ENCODE measurements around the gene SHANK2.

The SHANK2 gene

GRCh38 chr11:71222318-71223080 is 29.9 kb downstream of the SHANK2 start:
- no peak for DNase-seq (ENCODE audit: low read depth)

GRCh38 chr11:71221821-71222220 is 30.6 kb downstream of the SHANK2 start:
- DNase-seq (ENCODE audit: low read depth) = no peak

GRCh38 chr11:71221201-71221600 is 31.2 kb downstream of the SHANK2 start:
- DNase-seq (ENCODE audit: low read depth) = no peak

GRCh38 chr11:71218789-71219499 is 33.4 kb downstream of the SHANK2 start:
- DNase-seq (ENCODE audit: low read depth) = no peak

GRCh38 chr11:71215425-71215965 is 36.9 kb downstream of the SHANK2 start:
- DNase-seq (ENCODE audit: low read depth) = no peak

DNA sequence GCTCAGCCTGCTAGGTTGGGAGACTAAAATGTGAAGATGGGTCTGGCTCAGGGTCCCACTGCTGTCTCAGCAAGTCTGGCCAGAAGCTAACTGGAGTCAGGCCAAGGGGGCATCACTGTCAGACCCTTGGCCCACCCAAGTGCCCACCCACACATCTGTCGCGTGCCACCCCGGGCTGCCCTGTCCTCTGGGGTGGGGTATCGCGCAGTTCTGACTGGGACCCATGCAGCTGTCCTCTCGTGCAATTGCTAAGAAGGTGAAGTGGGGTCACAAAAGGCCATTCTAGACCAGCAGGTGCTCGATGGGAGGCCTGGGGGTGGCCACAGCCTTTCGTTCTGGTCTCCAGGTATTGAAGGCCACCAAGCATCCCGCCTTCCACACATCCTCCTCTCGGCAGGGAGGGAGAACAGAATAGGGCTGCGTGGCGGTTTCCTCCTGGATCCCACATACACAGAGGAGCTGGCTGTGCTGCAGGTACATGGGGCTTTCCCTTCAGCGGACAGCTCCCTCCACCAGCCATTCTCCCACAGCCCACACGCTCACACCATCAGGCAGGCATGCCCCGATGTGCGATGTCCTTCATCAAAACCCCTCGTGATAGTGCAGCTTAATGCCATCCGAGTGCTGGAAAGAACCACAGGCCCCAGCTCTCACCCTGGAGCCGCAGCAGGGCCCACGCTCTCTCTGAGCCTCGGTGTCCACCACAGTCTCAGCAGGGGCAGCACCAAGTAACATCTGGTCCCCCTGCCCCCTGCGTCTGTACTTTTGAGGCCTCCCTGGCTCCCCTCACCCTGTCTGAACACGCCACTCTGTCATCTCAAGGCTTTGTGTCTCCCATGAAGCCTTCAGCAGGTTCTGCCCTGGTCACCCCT is 37.6 kb downstream of the SHANK2 start:
- DNase-seq (ENCODE audit: low read depth) = no peak

DNA sequence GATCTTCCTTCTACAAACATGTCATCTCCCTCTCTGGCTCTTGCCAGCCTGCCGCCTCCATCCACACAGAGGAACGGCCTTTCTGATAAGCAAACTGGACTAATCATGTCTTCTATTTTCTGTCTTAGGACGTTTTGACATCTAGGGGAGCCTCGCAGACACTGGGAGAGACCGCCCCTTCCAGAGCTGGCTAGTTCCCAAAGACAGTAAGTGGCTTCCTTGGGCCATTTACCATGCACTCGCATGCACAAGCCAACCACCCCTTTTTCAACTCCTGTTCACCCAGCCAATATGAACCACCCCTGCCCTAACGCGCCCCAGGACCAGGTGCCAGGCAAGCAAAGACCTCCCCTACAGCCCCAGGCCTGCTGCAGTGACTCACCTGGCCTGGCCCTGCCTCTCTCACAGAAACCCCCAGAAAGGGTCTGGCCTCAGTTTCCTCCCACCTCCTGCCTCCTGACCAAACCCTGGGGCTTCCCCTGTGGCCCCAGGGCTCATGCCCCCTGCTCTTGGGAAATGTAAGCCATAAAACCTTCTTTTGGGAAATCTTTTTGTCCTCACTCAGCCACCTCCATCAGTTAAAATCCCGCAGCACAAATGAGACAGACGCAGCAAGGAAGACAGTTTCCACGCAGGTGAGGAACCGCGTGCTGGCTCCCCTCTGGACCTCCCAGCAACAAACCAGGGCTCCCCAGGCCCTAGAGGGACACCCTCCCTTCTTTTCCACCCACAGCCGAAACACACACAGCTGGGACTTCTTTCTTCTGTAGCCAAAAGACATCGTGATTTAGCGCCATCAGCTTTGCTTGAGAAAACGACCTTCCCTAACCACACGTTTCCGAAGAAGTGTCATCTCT is 38.5 kb downstream of the SHANK2 start:
- no peak for DNase-seq (ENCODE audit: low read depth)

DNA sequence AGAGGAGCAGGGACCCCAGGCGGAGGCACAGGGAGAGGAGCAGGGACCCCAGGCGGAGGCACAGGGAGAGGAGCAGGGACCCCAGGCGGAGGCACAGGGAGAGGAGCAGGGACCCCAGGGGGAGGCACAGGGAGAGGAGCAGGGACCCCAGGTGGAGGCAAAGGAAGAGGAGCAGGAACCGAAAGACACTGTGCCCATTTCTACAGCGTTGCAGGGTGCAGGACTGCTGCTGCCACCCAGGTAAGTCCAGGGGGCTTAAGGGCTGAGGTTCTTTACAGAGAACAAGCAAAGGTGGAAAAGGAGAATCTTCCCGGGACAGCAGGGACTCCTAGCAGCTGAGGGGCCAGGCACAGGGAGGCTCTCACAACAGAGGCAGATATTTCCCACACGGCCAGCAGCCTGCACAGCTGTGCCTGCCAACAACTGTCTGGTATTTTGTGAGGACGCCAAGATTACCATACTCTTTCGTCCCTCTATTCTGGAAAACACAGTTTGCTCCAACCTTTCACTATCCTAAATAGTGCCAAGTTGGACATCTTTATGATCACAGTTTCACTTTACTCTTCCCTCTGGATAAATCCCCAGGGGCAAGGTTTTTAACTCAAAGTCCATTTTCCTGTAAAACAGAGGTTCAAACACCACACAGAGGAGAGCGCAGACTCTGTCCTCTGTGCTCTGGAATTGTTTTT is 39.4 kb downstream of the SHANK2 start:
- no peak for DNase-seq (ENCODE audit: low read depth)

DNA sequence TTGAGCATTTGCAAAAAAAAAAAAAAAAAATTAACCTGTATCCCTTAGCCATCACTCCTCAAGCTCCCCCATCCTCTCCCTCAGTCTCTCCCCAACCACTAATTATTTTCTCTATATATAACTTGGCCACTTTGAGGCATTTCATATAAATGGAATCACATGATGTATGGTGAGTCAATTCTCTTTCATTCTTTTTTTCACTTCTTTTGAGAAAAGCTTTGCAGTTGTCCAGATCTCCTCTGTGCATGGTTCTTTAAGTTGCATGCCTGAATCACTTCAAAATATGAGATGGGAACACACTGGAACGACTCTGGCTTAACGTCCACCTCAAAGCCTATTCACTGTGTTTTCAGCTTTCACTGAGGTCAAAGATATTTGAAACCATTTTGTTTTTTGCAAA is 40.7 kb downstream of the SHANK2 start:
- DNase-seq (ENCODE audit: low read depth) = no peak

GRCh38 chr11:71210861-71211260 is 41.5 kb downstream of the SHANK2 start:
- no peak for DNase-seq (ENCODE audit: low read depth)

- no peak for DNase-seq (ENCODE audit: low read depth)
These were observed 42.7 kb downstream of the SHANK2 start for GRCh38 chr11:71209656-71210055.

DNA sequence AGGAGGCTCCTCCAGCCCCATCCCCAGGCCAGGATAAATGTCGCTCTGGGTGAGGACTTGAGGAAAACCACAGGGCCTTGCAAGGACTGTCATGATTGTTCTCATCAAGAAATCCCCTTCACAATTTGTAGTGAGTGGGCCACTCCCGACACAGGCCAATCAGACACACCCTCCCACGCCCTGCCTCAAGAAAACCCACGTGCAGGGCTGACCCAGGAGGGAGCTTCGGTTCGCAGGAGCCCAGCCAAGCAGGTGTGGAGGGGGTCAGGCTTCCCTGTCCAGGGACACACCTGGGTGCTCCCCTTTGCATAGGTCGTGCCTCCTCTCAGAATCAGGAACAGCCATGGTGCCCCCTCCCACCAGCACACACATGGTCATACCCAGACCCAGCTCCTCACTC is 43.2 kb downstream of the SHANK2 start:
- no peak for DNase-seq (ENCODE audit: low read depth)

DNA sequence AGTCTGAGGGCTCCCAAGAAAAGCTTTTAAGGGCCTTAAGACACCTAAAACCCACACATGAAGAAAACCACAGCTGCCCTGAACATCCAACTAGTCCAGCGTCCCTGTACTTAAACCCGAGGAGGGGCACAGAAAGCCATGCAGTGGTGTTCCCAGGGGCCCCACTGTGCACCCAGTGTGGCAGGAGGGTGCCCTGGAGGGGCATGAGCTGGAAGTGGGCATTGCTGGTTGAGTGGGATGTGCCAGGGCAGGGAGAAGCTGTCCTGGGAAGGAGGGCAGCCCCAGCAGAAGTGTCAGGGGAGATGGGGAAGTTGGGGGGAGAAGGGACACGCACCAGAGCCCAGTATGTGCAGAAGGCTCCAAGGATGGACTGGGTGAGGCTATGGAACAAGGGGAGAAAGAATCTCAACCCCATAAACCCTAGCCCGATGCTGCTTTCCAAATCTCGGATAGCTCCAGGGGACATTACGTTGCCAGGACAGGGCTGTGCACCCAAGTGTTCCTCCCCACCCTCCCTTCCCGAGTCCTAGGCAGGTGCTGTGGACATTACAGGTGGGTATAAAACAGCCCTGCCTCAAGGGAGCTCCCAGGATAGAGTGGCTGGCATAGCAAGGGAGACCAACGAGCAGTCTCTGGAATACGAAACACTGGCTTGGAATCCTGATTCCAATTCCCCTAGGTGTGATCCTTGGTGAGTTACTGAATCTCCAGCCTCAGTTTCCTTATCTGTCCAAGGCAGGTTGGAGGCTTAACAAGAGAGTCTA is 44.2 kb downstream of the SHANK2 start:
- no peak for DNase-seq (ENCODE audit: low read depth)

DNA sequence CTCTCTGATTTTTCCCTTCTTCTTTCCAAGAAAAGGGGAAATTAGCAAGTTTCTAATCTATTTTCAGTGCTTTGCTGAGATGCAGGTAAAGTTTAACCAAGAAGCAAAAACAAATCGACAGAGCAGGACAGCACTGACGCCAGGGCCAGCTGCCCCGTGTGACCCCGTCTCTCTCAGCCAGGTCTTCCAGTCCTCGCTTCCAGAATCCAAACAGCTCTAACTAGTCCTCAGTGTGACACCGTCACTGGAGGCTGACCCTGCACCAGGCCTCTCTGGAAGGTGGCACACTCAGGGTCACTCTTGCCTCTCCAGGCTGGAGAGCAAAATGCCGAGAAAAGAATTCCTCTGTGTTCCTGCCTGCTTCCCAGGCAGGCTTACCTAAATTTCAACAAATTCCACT is 44.8 kb downstream of the SHANK2 start:
- no peak for DNase-seq (ENCODE audit: low read depth)

DNA sequence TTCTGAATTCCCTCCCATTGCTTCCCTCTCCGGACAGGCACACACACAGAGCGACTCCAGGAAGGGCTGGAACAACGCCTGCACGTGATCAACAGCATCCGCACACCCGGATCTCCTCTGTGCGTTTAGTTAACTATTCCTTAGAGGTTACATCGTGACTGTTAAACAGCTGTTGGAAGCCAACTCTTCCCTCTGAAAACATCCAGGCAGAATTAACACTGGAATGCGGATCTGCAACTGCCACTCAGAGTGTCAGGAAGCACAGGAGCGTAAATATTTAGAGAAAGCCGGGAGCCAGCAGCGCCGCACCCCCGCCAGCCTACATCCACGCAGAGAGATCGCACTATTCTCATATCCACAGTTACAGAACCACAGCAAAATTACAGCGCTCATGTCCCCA is 46.2 kb downstream of the SHANK2 start:
- no peak for DNase-seq (ENCODE audit: low read depth)

- no peak for DNase-seq (ENCODE audit: low read depth)
These were observed 47.4 kb downstream of the SHANK2 start for GRCh38 chr11:71204748-71205664.

DNA sequence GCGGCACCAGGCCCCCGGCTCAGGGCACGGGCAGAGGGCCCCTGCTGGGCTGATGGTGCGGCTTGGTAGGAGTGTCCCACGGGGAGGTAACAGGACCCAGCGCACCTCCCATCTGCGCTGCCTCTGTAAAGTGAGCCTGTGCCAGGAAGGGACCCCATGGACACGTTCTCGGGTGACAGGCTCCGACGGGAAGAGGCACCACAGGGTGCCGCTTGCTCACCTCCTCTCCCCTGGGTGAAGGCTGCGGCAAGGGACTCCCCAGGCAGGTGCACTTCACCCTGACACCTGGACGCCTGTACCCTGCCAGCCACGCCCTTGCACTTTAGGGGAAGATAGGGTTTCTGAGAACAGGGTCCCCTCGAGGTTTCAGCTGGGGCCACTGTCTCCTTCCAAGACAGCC is 48.1 kb downstream of the SHANK2 start:
- no peak for DNase-seq (ENCODE audit: low read depth)

DNA sequence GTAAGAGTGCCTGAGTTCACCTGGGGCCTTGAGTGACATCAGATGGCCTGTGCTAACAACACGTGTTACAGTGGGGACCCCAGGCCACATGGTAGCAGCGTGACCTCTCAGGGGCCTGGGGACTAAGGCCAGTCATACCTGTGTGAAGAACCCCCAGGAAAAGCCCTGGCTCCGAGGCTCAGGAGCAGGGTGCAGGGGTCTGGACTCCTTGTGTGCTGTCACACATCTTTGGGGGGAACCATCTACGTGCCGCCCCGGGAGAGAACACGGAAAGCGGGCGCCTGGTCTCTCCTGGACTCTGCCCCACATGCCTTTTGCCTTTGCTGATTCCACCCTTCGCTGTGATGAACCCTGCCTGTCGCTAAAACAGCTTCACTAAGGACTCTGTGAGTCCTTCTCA is 48.7 kb downstream of the SHANK2 start:
- no peak for DNase-seq (ENCODE audit: low read depth)

DNA sequence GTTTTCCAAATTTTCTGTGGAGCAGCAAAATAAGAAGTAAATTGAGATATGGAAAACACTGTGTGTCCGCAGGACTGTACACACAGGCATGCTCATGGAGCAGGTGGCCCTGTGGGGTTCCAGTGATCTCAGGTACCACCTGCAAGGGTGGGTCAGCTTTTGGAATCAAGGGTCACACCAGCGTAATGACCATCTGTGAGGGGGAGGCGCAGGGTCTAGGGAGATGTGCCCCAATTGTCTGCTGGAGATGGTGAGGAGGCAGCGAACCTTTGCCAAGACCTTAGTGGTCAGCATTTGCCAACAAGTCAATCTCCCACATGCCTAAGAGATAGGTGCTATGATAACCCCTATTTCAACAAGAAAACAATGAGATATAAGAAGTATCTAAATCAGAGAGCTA is 49.4 kb downstream of the SHANK2 start:
- DNase-seq (ENCODE audit: low read depth) = no peak
